HepG2 (cell line): ENCODE data around the gene PDZK1. TPM values are rescaled to one million over a fixed set of nuclear protein-coding genes. Genes with fewer than 3 reads are reported as not detected.

Experiments
- ATAC-seq: fragments of 200-7000 bp; cut with Tn5 transposase; 3 replicates; pipeline ENCODE4 v1.9.1; 2020; ENCODE audit warnings: mild to moderate bottlenecking, moderate library complexity
- BruUV-seq: library from RNA; stranded (reverse); fragments of 400-500 nt; replicated peaks from 2 replicates; lab custom pipeline; 2021; lab: Mats Ljungman, UMichigan
- CTCF ChIA-PET: fragments of 300-600 bp; formaldehyde crosslinking; extraction: SDS; loops from one replicate; lab custom pipeline; 2021; ENCODE audit warnings: low total read pairs, inconsistent platforms, low intra/inter-chr PET ratio; lab: Yijun Ruan, JAX
- POLR2A ChIA-PET: fragments of 350-600 bp; sonication (Branson Sonifier 250); formaldehyde crosslinking; loops from one replicate; lab custom pipeline; 2020; ENCODE audit warnings: antibody characterized with exemption, inconsistent platforms; lab: Yijun Ruan, JAX
- DNase-seq: peaks from one replicate; pipeline ENCODE4 v3.0.0-alpha.2; 2015; ENCODE audit warnings: low spot score
- FAIRE-seq: peaks from 3 replicates; lab custom pipeline; 2011; peaks lifted over from hg19 to GRCh38; lab: Jason Lieb, UNC
- H2AFZ ChIP-seq: one replicate; pipeline ENCODE4 v1.6.1; 2011; ENCODE audit warnings: low read length, inconsistent platforms
- H3K27ac ChIP-seq: fragments of 300-600 bp; 3 replicates; pipeline ENCODE4 v1.8.0; 2011; ENCODE audit warnings: mixed run types, mild to moderate bottlenecking, mixed read lengths, low read length, inconsistent platforms; ENCODE audit not compliant: insufficient read depth; ENCODE audit errors: extremely low read length
- H3K27me3 ChIP-seq, 2 experiments: fragments of 200-600 bp in 1 of 2; 2 replicates in 1 of 2; 3 replicates in 1 of 2; pipeline versions ENCODE4 v1.6.0 to v1.8.0; 2011; ENCODE audit warnings: low read length in 2 of 2, mild to moderate bottlenecking in 2 of 2, moderate library complexity in 2 of 2, inconsistent platforms in 1 of 2; ENCODE audit not compliant: insufficient read depth in 2 of 2, control insufficient read depth in 1 of 2
- H3K36me3 ChIP-seq, 2 experiments: fragments of 200-600 bp in 1 of 2; replicated peaks in 1 of 2; 2 replicates in 1 of 2; 3 replicates in 1 of 2; pipeline versions ENCODE4 v1.5.1 to v1.8.0; 2011; ENCODE audit warnings: low read length in 2 of 2, inconsistent platforms in 1 of 2; ENCODE audit not compliant: insufficient read depth in 2 of 2, control insufficient read depth in 1 of 2
- H3K4me1 ChIP-seq: 2 replicates; pipeline ENCODE4 v1.5.1; 2012; ENCODE audit warnings: low read length, inconsistent platforms; ENCODE audit not compliant: insufficient read depth
- H3K4me2 ChIP-seq: 2 replicates; pipeline ENCODE4 v1.6.0; 2011; ENCODE audit warnings: low read depth, low read length, inconsistent platforms
- H3K4me3 ChIP-seq, 3 experiments: fragments of 200-600 bp in 1 of 3; sonication (generic), shearing (Covaris generic) in 1 of 3; replicated peaks in 1 of 3; 2 replicates each; pipeline ENCODE4 v1.5.1; 2011 to 2016; ENCODE audit warnings: low read length in 3 of 3, inconsistent platforms in 2 of 3, low read depth in 2 of 3, mild to moderate bottlenecking in 2 of 3, control low read depth in 1 of 3, mixed read lengths in 1 of 3; ENCODE audit not compliant: insufficient read depth in 1 of 3
- H3K79me2 ChIP-seq: one replicate; pipeline ENCODE4 v1.6.1; 2011; ENCODE audit warnings: low read length, inconsistent platforms; ENCODE audit not compliant: insufficient read depth
- H3K9ac ChIP-seq: 2 replicates; pipeline ENCODE4 v1.6.0; 2011; ENCODE audit warnings: mild to moderate bottlenecking, low read depth, low read length, inconsistent platforms; ENCODE audit not compliant: insufficient read depth
- H3K9me3 ChIP-seq: 2 replicates; pipeline ENCODE4 v1.5.1; 2012; ENCODE audit warnings: mild to moderate bottlenecking, low read length
- H4K20me1 ChIP-seq: 2 replicates; pipeline ENCODE4 v1.6.0; 2011; ENCODE audit warnings: inconsistent platforms, mild to moderate bottlenecking, low read length, moderate library complexity; ENCODE audit not compliant: insufficient read depth
- NFKBIZ ChIP-seq: IDR thresholded peaks from 2 replicates; pipeline ENCODE4 v1.6.1; 2018; ENCODE audit warnings: missing genetic modification reagents, missing compliant biosample characterization
- SRY ChIP-seq: sonication (generic); formaldehyde crosslinking; IDR thresholded peaks from 2 replicates; pipeline ENCODE4 v1.8.0; 2022; ENCODE audit warnings: mild to moderate bottlenecking, missing genetic modification reagents
- ZBTB34 ChIP-seq: sonication (generic); formaldehyde crosslinking; IDR thresholded peaks from 2 replicates; pipeline ENCODE4 v1.8.0; 2022; ENCODE audit warnings: mild to moderate bottlenecking, missing genetic modification reagents
- ZHX2 ChIP-seq, 2 experiments: sonication (generic) in 1 of 2; formaldehyde crosslinking in 1 of 2; IDR thresholded peaks; 2 replicates each; pipeline versions ENCODE4 v1.6.1 to v1.9.0; 2014 to 2022; ENCODE audit warnings: antibody characterized with exemption in 1 of 2, borderline replicate concordance in 1 of 2, inconsistent platforms in 1 of 2, low read depth in 1 of 2, missing genetic modification reagents in 1 of 2
- ZNF232 ChIP-seq: sonication (generic); formaldehyde crosslinking; IDR thresholded peaks from 2 replicates; pipeline ENCODE4 v1.4.0; 2020; ENCODE audit warnings: missing genetic modification reagents, borderline replicate concordance
- ZNF660 ChIP-seq: sonication (generic); formaldehyde crosslinking; IDR thresholded peaks from 2 replicates; pipeline ENCODE4 v1.5.1; 2020; ENCODE audit warnings: mild to moderate bottlenecking, low read depth, missing genetic modification reagents, borderline replicate concordance
- WGBS: methylation state at CpG from one replicate; pipeline ENCODE4 v1.1.6; 2017; ENCODE audit warnings: low lambda C conversion rate; 5-methylcytosine and 5-hydroxymethylcytosine counted together
- in situ Hi-C: cut with HindIII; loops from 2 replicates; pipeline ENCODE4 v1.10.0; 2017; ENCODE audit warnings: low pct_unique_long_range_greater_than_20kb; ENCODE audit not compliant: extremely low pct_ligation_motif_present
- intact Hi-C: fragments of 100-400 bp; cut with micrococcal nuclease; formaldehyde crosslinking; loops from one replicate; pipeline ENCODE4 v1.10.0; 2022; ENCODE audit not compliant: unreplicated experiment
- polyA plus RNA-seq, 8 experiments: library from polyadenylated mRNA; depleted of rRNA in 3 of 8; stranded (reverse) in 7 of 8; unstranded in 1 of 8; fragments of >200 nt; fragmentation: Illumina TruSeq in 4 of 8; extraction: Trizol in 4 of 8; gene quantifications; 2 replicates each; pipeline versions ENCODE4 v1.2.1 to v1.2.3, GENCODE V29; 2011 to 2016; ENCODE audit warnings: low read depth in 4 of 8, missing spikeins in 1 of 8, mixed read lengths in 1 of 8; ENCODE audit not compliant: insufficient read depth in 1 of 8
- total RNA-seq, 5 experiments: library from RNA; depleted of rRNA; stranded (reverse); fragments of >200 nt; fragmentation: Illumina TruSeq; extraction: Trizol; gene quantifications; 2 replicates each; pipeline ENCODE4 v1.2.3, GENCODE V29; 2016; ENCODE audit warnings: low read depth in 1 of 5

PDZK1 gene
- total and polyA plus RNA-seq, 2 of the 13 experiments (the other 11 are each of a cell fraction or from before 2014, with no cell fraction given): 16.2 to 46.4 TPM

- TF ChIP-seq ZBTB34 (CRISPR knock-in tag) (no peak), ZNF232 (CRISPR knock-in tag) (no peak)
These were observed 5.8 kb downstream of the PDZK1 start (continued) for GRCh38 chr1:145701306-145701862.

- ChIA-PET CTCF (no interaction called here), POLR2A (no interaction called here)
- 100% methylated on average over 3 of the region's 3 CpGs for WGBS
- peaks cover 19% of the 10 kb centered on the region for H3K4me1 ChIP-seq
- no peak overlapping the region for H3K4me2 ChIP-seq
- DNase-seq: no peak
- no peaks in the 10 kb centered on the region for H3K27me3 ChIP-seq
- no peak overlapping the region for H3K4me3 ChIP-seq
- no peak for ATAC-seq
- H3K9ac ChIP-seq: no peak overlapping the region
- in situ Hi-C loops: no loop called here
- intact Hi-C loops: loop anchor here (2.0 kb wide), 1 partner anchor 18 kb away; no protein-coding TSS in a partner anchor
- no peaks in the 10 kb centered on the region for H3K9me3 ChIP-seq
- no TSS peak for BruUV-seq
- H3K79me2 ChIP-seq: peaks cover 6% of the 10 kb centered on the region
- H3K27ac ChIP-seq: no peak overlapping the region
- H4K20me1 ChIP-seq: no peaks in the 10 kb centered on the region
- TF ChIP-seq NFKBIZ (CRISPR knock-in tag): no peak
- TF ChIP-seq ZNF660 (CRISPR knock-in tag): no peak
- TF ChIP-seq SRY (CRISPR knock-in tag): no peak
- no peak for TF ChIP-seq ZHX2 (IDR thresholded peaks at IDR 0.05; ENCODE audit: low read depth)
- no peak for TF ChIP-seq ZHX2 (CRISPR knock-in tag; IDR thresholded peaks at IDR 0.05; ENCODE audit: borderline replicate concordance)
- H3K36me3 ChIP-seq: peaks cover 1 to 6% of the 10 kb centered on the region in 2 experiments; a peak in 4 of 5 replicates
- FAIRE-seq: no peak
- no peak overlapping the region for H2AFZ ChIP-seq
These were observed 10.6 kb downstream of the PDZK1 start for GRCh38 chr1:145696630-145696960.
